Mesothelial cell of epicardium (in vitro differentiated cells): ENCODE measurements around the gene MGAT5. TPM values are rescaled to one million over a fixed set of nuclear protein-coding genes. Genes with fewer than 3 reads are reported as not detected.

Experiments used
- DNase-seq, 2 experiments: peaks; one replicate each; pipeline ENCODE4 v3.0.0; 2021; ENCODE audit warnings: low spot score in 2 of 2; ENCODE audit not compliant: unreplicated experiment in 2 of 2
- H3K27ac Mint-ChIP-seq: 2 replicates; pipeline ENCODE4 v1.8.0; 2021; ENCODE audit warnings: mixed read lengths
- H3K27me3 Mint-ChIP-seq: 2 replicates; pipeline ENCODE4 v1.8.0; 2021; ENCODE audit warnings: low read depth, mixed read lengths
- H3K36me3 Mint-ChIP-seq: 2 replicates; pipeline ENCODE4 v1.8.0; 2021; ENCODE audit warnings: mixed read lengths
- H3K4me1 Mint-ChIP-seq: 2 replicates; pipeline ENCODE4 v1.8.0; 2021; ENCODE audit warnings: mixed read lengths
- H3K4me3 Mint-ChIP-seq: 2 replicates; pipeline ENCODE4 v1.8.0; 2021; ENCODE audit warnings: mild to moderate bottlenecking, moderate library complexity, mixed read lengths
- H3K9me3 Mint-ChIP-seq: 2 replicates; pipeline ENCODE4 v1.8.0; 2021; ENCODE audit warnings: mixed read lengths
- CTCF ChIP-seq: fragments of 200-600 bp; sonication (generic); IDR thresholded peaks from one replicate; pipeline ENCODE4 v1.5.0; 2021; ENCODE audit warnings: antibody characterized with exemption; ENCODE audit not compliant: unreplicated experiment
- total RNA-seq: library from RNA; stranded (reverse); gene quantifications from 3 replicates; pipeline ENCODE4 v1.2.1, GENCODE V29; 2021

Gene MGAT5
- total RNA-seq, 1 donor from 2014 or later = 41.1 TPM

- TF ChIP-seq CTCF = no peak
- H3K4me3 Mint-ChIP-seq = no peak overlapping the region
- no peaks in the 10 kb centered on the region for H3K27me3 Mint-ChIP-seq
- H3K4me1 Mint-ChIP-seq = peaks cover 16% of the 10 kb centered on the region
- peaks cover 5% of the 10 kb centered on the region for H3K36me3 Mint-ChIP-seq
- peaks cover 7% of the 10 kb centered on the region for H3K9me3 Mint-ChIP-seq
- DNase-seq = no peak
- H3K27ac Mint-ChIP-seq = no peak overlapping the region
Observed at GRCh38 chr2:134304394-134305108, 50.7 kb downstream of the MGAT5 start.

GRCh38 chr2:134305109-134305491, 51.2 kb downstream of the MGAT5 start:
- Mint-ChIP-seq H3K4me1 (peaks cover 16% of the 10 kb centered on the region), H3K36me3 (peaks cover 5% of the 10 kb centered on the region), H3K9me3 (peaks cover 8% of the 10 kb centered on the region), H3K27ac (no peak overlapping the region), H3K27me3 (no peaks in the 10 kb centered on the region), H3K4me3 (no peak overlapping the region)
- no peak for DNase-seq
- no peak for TF ChIP-seq CTCF

- Mint-ChIP-seq H3K27me3 (no peaks in the 10 kb centered on the region), H3K27ac (no peak overlapping the region), H3K4me3 (no peak overlapping the region), H3K9me3 (peaks cover 8% of the 10 kb centered on the region), H3K4me1 (peaks cover 10% of the 10 kb centered on the region), H3K36me3 (peaks cover 5% of the 10 kb centered on the region)
- TF ChIP-seq CTCF = no peak
- no peak for DNase-seq
Observed at GRCh38 chr2:134306521-134306920, 52.6 kb downstream of the MGAT5 start.

- Mint-ChIP-seq H3K4me3 (no peak overlapping the region), H3K9me3 (peaks cover 8% of the 10 kb centered on the region), H3K36me3 (peaks cover 5% of the 10 kb centered on the region), H3K27ac (peak overlapping the region; percentile 10), H3K27me3 (no peaks in the 10 kb centered on the region), H3K4me1 (peaks cover 7% of the 10 kb centered on the region)
- DNase-seq = no peak
- no peak for TF ChIP-seq CTCF
Observed at GRCh38 chr2:134307334-134307733, 53.5 kb downstream of the MGAT5 start.

DNA sequence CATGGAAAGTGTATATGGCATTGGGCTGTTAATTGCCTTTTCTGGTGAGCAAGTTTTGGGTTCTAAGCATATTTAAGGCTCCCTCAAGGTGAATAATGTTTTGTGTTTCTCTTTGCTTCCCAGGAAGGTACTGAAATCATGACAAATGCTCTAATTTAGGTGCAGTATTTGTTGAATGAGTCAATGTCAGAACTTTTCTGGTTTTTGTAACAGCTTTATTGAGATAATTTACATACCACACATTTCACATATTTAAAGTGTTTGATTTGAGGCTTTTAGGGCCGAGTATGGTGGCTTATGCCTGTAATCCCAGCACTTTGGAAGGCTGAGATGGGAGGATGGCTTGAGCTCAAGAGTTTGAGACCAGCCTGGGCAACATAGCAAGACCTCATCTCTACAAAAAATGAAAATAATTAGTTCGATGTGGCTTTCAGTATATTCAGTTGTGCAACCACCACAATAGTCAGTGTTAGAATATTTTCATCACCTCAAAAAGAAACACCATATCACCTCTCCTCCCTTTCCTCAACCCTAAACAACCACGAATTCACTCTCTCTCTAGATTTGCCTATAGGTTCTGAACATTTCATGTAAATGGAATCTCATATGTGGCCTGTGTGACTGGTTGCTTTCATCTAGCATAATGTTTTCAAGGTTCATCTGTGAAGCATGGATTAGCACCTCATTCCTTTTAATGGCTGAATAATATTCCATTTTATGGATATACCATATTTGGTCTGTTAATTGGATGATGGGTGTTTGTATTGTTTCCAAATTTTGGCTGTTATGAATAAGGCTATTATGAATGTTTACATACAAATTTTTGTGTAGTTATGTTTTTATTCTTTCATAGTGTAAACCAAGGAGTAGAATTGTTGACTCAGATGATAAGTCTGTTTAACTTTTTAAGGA, 54.9 kb downstream of the MGAT5 start:
- no peak overlapping the region for H3K27ac Mint-ChIP-seq
- no peak for TF ChIP-seq CTCF
- no peak for DNase-seq
- H3K36me3 Mint-ChIP-seq = peaks cover 5% of the 10 kb centered on the region
- no peaks in the 10 kb centered on the region for H3K27me3 Mint-ChIP-seq
- peaks cover 8% of the 10 kb centered on the region for H3K9me3 Mint-ChIP-seq
- peaks cover 10% of the 10 kb centered on the region for H3K4me1 Mint-ChIP-seq
- H3K4me3 Mint-ChIP-seq = no peak overlapping the region
